ENCODE data around the gene DGKA.
"Not testable (repeated sequence)": the region's sequence is repeated elsewhere in the genome, so short reads cannot be mapped to it uniquely, and the experiment has no call there.

Gene DGKA

GRCh38 chr12:55999999-56000540 is 69.1 kb downstream of the DGKA start:
- not testable (repeated sequence) for DNase-seq

GRCh38 chr12:56001487-56002100 is 70.6 kb downstream of the DGKA start:
- DNase-seq: no peak

- DNase-seq: not testable (repeated sequence)
Measured at GRCh38 chr12:56003376-56003775, 72.4 kb downstream of the DGKA start.
